Mesothelial cell of epicardium (in vitro differentiated cells): ENCODE data around the gene LINC01488. TPM values are rescaled to one million over a fixed set of nuclear protein-coding genes. Genes with fewer than 3 reads are reported as not detected.

ENCODE experiments used
- DNase-seq, 2 experiments: peaks; one replicate each; pipeline ENCODE4 v3.0.0; 2021; ENCODE audit warnings: low spot score in 2 of 2; ENCODE audit not compliant: unreplicated experiment in 2 of 2
- H3K27ac Mint-ChIP-seq: 2 replicates; pipeline ENCODE4 v1.8.0; 2021; ENCODE audit warnings: mixed read lengths
- H3K27me3 Mint-ChIP-seq: 2 replicates; pipeline ENCODE4 v1.8.0; 2021; ENCODE audit warnings: low read depth, mixed read lengths
- H3K36me3 Mint-ChIP-seq: 2 replicates; pipeline ENCODE4 v1.8.0; 2021; ENCODE audit warnings: mixed read lengths
- H3K4me1 Mint-ChIP-seq: 2 replicates; pipeline ENCODE4 v1.8.0; 2021; ENCODE audit warnings: mixed read lengths
- H3K4me3 Mint-ChIP-seq: 2 replicates; pipeline ENCODE4 v1.8.0; 2021; ENCODE audit warnings: mild to moderate bottlenecking, moderate library complexity, mixed read lengths
- H3K9me3 Mint-ChIP-seq: 2 replicates; pipeline ENCODE4 v1.8.0; 2021; ENCODE audit warnings: mixed read lengths
- total RNA-seq: library from RNA; stranded (reverse); gene quantifications from 3 replicates; pipeline ENCODE4 v1.2.1, GENCODE V29; 2021
- TF ChIP-seq, protein P1 (sequence below): fragments of 200-600 bp; sonication (generic); IDR thresholded peaks from one replicate; pipeline ENCODE4 v1.5.0; 2021; ENCODE audit warnings: antibody characterized with exemption; ENCODE audit not compliant: unreplicated experiment

The LINC01488 gene
- total RNA-seq, 1 donor from 2014 or later = not detected

DNA sequence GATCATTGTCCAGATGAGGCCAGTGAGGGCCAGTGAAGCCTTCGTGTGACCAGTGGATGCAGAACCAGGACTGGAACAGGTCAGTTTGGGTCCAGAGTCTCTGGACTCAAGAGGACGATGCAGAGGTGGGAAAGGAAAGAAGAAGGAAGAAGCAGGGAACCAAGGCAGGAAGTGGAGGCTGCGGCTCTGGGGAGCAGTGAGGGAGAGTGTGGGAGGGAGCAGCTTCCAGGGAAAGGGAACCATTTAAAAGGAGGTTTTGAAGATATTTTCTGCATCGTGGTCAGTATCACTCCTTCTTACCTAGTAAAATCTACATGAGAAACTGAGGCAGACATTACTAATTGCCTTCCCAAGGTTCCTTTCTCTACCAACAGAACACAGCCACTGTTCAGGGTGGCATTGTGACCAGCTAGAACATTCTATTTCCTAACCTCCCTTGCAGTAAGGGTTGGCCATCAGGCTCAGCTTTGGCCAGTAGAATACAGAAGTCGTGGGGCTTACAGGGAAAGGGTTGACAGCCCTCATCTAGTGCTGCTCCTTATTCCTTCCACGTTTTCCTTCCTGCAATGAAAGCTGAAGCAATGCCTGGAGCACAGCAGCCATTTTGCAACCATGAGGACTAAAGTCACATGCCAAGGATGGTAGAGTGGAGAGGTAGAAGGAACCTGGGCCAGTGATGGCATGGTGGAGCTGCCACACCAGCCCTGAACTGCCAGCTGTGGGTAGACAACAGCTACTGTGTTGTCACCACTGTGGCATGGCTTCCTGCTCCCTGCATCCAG lies 29.1 kb upstream of the LINC01488 start:
- Mint-ChIP-seq H3K4me1 (peaks cover 14% of the 10 kb centered on the region), H3K9me3 (peaks cover 5% of the 10 kb centered on the region), H3K36me3 (no peaks in the 10 kb centered on the region), H3K4me3 (no peak overlapping the region), H3K27me3 (no peaks in the 10 kb centered on the region), H3K27ac (no peak overlapping the region)
- TF ChIP-seq, protein P1, sequence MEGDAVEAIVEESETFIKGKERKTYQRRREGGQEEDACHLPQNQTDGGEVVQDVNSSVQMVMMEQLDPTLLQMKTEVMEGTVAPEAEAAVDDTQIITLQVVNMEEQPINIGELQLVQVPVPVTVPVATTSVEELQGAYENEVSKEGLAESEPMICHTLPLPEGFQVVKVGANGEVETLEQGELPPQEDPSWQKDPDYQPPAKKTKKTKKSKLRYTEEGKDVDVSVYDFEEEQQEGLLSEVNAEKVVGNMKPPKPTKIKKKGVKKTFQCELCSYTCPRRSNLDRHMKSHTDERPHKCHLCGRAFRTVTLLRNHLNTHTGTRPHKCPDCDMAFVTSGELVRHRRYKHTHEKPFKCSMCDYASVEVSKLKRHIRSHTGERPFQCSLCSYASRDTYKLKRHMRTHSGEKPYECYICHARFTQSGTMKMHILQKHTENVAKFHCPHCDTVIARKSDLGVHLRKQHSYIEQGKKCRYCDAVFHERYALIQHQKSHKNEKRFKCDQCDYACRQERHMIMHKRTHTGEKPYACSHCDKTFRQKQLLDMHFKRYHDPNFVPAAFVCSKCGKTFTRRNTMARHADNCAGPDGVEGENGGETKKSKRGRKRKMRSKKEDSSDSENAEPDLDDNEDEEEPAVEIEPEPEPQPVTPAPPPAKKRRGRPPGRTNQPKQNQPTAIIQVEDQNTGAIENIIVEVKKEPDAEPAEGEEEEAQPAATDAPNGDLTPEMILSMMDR = no peak
- no peak for DNase-seq

DNA sequence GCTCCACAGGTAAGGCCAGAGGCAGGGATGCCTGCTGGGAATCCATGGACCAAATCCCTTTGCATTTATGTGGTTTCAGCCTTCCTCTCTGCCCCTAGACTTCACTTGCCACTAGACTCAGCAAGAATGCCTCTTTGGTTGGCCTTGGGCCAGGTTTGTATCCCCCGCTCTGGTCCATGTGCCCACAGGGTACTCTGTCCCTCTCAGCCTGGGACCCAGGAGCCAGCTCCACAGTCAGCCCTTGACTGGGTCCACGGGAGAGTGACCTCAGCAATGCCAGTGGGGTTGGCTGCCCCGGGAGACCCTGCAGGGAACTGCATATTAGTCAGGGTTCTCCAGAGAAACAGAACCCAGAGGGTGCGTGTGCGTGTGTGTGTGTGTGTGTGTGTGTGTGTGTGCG lies 28.3 kb upstream of the LINC01488 start:
- peaks cover 13% of the 10 kb centered on the region for H3K9me3 Mint-ChIP-seq
- DNase-seq = no peak
- H3K4me3 Mint-ChIP-seq = no peak overlapping the region
- peaks cover 1% of the 10 kb centered on the region for H3K36me3 Mint-ChIP-seq
- H3K27me3 Mint-ChIP-seq = no peaks in the 10 kb centered on the region
- H3K4me1 Mint-ChIP-seq = peaks cover 13% of the 10 kb centered on the region
- no peak overlapping the region for H3K27ac Mint-ChIP-seq
- TF ChIP-seq, protein P1 = no peak

DNA sequence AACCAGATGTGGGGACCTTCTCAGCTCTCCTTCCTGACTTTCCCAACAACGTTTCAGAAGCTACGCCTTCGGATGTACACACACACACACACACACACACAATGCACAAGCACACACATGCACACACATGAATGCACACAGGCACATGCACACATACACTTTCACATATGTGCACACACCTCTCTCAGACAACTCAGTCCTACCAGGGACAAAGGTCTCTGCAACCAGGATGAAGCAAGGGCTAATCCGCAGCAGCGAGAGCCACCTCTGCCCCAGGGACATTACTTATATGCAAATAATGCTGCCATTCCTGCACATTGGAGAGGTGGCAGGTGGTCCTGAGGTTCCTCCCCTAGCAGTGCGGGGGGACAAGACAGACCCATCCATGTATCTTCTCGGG lies 27.4 kb upstream of the LINC01488 start:
- Mint-ChIP-seq H3K27me3 (no peaks in the 10 kb centered on the region), H3K27ac (no peak overlapping the region), H3K36me3 (peaks cover 1% of the 10 kb centered on the region), H3K9me3 (peaks cover 14% of the 10 kb centered on the region), H3K4me3 (no peak overlapping the region), H3K4me1 (peaks cover 8% of the 10 kb centered on the region)
- TF ChIP-seq, protein P1 = no peak
- no peak for DNase-seq

DNA sequence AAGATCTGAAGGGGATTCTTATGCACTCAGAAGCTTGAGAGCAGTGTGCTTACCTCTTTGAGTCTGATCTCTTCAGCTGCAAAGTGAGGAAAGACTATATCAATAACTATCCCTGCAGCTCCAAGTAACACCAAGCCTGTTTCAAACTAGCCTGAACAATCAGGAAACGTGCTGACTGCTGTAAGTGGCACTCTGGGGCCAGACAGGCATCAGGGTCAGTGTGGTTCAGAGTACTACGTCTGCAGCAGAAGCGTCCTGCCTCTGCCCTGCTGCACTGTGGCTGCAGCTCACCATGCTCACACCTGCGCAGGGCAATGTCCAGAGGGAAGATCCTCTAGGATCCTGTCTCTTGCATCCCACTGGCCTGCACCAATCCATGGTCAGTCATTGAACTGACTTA lies 25.5 kb upstream of the LINC01488 start:
- Mint-ChIP-seq H3K4me1 (peaks cover 2% of the 10 kb centered on the region), H3K4me3 (no peak overlapping the region), H3K27me3 (no peaks in the 10 kb centered on the region), H3K27ac (no peak overlapping the region), H3K9me3 (peaks cover 21% of the 10 kb centered on the region), H3K36me3 (peaks cover 1% of the 10 kb centered on the region)
- TF ChIP-seq, protein P1 = no peak
- DNase-seq = no peak

DNA sequence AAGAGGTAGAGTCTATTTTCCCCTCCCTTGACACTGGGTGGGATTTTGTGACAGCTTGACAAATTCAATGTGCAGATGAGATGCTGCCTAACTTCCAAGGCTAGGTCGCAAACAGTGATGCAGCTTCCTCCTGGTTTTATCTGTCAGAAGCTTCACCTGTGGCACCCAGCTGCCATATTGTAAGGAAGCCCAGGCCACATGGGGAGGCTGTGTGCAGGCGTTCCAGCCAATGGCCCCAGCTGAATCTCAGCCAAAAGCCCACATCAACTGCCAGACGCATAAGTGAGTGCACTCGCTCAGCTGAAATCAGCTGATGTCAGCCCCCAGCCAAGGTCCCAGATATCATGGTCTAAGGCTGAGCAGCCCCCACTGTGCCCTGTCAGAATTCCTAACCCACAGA lies 24.8 kb upstream of the LINC01488 start:
- H3K4me1 Mint-ChIP-seq = peaks cover 2% of the 10 kb centered on the region
- DNase-seq = no peak
- no peaks in the 10 kb centered on the region for H3K27me3 Mint-ChIP-seq
- no peak overlapping the region for H3K4me3 Mint-ChIP-seq
- TF ChIP-seq, protein P1 = no peak
- no peak overlapping the region for H3K27ac Mint-ChIP-seq
- H3K9me3 Mint-ChIP-seq = peaks cover 21% of the 10 kb centered on the region
- H3K36me3 Mint-ChIP-seq = peaks cover 1% of the 10 kb centered on the region
